HuH-7.5 (cell line): ENCODE data around the gene FAM120B.
"Not testable (repeated sequence)": the region's sequence is repeated elsewhere in the genome, so short reads cannot be mapped to it uniquely, and the experiment has no call there.

Experiments used
- DNase-seq: peaks from one replicate; pipeline ENCODE4 v3.0.0; 2011; ENCODE audit warnings: low spot score

Gene FAM120B

DNA sequence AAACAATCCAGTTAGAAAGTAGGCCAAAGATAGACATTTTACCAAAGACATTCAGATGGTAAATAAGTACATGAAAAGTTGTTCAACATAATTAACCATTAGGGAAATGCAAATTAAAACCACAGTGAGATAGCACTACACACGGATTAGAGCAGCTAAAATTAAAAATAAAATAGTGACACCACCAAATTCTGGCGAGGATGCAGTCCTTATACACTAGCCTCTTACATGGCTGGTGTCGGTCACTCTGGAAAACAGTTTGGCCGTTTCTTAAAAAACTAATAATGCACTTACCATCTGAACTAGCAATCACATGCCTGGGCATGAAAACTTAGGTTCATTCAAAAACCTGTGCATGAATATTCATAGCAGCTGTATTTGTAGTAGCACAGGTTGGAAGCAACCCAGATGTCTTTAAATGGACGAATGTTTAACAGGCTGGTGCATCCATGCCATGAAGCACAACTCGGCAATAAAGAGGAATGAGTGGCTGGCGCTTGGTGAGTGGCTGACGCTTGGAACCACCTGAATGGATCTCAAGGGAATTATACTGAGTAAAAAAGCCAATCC lies 77.0 kb downstream of the FAM120B start:
- no peak for DNase-seq

DNA sequence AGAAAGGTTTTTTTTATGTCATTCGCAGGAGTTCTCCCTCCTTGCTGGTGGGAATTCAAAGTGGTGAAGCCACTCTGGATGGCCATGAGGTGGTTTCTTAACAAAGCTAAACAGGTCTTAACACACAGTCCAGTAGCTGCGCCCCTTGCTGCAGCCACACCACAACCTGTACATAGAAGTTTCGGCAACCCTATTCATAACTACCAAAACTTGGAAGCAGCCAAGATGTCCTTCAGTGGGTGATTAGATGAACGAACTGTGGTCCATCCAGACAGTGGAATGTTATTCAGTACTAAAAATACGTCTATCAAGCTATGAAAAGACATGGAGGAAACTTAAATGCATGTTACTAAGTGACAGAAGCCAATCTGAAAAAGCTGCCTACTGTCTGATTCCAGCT lies 78.9 kb downstream of the FAM120B start:
- no peak for DNase-seq

DNA sequence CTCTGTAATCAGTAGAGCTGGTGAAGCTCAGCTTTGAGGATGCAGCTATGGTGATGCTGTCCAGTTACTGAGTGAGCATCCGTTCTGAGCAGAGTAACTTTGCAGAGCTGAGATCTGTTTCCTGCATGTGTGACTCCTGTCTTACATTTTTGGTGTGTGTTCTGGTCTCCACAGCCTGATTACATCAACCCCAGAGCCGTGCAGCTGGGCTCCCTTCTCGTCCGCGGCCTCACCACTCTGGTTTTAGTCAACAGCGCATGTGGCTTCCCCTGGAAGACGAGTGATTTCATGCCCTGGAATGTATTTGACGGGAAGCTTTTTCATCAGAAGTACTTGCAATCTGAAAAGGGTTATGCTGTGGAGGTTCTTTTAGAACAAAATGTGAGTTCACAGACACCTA lies 81.6 kb downstream of the FAM120B start:
- DNase-seq: no peak

DNA sequence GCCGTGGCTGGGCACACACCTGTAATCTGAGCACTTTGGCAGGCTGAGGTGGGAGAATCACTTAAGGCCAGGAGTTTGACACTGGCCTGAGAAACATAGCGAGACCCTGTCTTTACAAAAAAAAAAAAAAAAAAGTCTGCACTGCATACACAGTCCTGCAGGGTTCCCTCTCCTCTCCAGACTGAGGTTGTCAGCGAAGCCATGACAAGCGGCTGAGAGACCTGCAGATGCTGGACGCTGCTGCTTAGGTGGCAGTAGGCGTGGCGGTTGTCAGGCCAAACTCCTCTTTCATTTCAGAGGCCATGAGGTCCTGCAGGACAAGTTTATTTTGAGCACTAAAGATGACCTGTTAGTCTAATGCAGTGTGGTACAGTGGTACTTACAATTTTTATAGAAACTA lies 86.5 kb downstream of the FAM120B start:
- no peak for DNase-seq

DNA sequence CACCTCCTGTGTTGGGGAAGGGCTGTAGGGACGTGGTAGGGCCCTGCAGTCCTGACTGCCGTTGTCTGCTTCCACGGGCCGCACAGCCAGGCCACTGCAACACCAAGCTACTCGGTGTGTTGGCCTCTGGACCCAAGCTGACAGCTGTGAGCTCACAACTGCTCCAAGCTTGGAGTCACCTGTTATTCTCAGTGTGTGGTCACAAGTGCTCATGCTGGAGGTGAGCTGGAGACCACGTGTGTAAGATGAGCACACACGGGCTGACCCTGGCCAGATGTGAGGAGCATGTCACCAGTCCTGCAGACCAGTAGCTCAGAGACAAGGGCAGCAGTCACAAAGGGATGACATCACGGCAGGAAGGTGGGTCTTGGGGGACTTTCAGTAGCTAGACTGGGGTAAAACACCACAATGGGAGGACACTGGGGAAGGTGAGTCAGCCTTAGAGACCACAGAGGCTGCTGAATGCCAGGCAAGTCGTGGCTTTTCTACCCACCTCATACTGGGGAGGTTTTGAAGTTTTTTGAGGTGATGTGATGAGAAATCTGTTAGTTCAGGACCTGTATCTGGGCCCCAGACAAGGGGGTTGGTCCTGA lies 87.3 kb downstream of the FAM120B start:
- no peak for DNase-seq

DNA sequence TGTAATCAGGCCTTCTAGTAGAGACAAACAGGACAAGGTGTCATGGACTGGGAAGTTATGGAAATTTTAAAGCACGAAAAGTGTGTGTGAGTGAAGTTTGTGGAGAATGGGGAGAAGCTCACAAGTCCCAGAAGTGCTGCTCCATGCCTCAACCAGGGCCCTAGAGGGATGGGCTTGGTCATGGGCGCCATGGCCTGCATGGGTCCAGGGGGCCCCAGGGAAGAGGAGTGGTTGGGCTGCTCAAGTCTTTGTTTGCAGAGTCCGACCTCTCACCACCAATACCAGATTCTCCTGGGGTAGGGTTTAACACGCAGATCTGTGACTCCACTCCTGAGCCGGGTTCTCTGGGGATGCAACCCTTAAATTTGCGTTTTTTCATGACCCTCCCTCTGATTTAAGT lies 88.4 kb downstream of the FAM120B start:
- no peak for DNase-seq

DNA sequence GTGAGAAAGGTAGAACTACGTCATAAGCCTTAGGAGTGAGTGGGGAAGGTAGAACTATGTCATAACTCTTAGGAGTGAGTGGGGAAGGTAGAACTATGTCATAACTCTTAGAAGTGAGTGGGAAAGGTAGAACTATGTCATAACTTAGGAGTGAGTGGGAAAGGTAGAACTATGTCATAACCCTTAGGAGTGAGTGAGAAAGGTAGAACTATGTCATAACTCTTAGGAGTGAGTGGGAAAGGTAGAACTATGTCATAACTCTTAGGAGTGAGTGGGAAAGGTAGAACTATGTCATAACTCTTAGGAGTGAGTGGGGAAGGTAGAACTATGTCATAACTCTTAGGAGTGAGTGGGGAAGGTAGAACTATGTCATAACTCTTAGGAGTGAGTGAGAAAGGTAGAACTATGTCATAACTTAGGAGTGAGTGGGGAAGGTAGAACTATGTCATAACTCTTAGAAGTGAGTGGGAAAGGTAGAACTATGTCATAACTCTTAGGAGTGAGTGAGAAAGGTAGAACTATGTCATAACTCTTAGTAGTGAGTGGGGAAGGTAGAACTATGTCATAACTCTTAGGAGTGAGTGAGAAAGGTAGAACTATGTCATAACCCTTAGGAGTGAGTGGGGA lies 92.3 kb downstream of the FAM120B start:
- DNase-seq: not testable (repeated sequence)

DNA sequence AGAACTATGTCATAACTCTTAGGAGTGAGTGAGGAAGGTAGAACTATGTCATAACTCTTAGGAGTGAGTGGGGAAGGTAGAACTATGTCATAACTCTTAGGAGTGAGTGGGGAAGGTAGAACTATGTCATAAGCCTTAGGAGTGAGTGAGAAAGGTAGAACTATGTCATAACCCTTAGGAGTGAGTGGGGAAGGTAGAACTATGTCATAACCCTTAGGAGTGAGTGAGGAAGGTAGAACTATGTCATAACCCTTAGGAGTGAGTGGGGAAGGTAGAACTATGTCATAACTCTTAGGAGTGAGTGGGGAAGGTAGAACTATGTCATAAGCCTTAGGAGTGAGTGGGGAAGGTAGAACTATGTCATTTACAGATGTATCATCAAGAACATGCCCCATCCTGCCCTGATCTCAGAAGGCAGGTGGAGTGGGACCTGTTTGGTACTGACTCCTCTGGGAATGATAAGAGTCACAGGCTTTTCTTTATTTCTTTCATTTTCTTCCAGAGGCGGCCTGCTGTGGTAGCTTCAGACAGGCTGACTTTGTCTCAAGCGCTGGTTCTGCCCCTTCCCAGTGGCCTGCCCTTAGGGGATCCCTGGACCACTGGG lies 93.5 kb downstream of the FAM120B start:
- not testable (repeated sequence) for DNase-seq

DNA sequence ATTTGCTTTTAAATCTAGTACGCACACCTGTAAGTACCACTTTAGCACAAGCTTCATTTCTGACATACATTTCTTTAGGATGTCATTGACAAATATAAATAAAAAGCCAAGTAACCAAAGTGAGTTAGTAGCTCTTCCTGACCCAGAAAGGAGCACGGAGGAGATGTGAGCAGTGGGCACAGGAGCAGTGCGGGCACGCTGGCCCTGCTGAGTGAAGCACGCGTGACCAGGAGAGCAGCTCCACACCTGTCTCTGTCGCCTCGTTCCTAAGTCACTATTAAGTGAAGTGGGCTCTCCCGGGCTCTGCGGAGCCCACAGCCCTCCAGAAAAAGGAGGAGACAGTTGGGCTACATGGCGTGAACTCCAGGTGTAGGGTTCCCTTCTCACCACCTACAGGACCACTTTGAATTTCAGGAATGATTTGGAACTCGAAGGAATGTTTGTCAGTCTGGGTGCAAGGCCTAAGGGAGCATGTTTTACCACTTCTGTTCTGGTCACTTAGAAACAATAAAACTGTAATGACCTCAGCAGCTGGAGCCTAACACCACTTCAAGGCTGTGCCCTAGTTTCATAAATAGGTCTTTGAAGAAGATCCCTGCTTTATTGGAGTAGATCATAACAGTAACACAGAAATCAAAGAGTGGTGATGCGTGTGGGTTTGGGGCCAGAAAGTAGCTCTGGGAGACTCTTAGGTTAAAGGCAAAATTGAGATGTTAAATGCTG lies 95.9 kb downstream of the FAM120B start:
- no peak for DNase-seq

DNA sequence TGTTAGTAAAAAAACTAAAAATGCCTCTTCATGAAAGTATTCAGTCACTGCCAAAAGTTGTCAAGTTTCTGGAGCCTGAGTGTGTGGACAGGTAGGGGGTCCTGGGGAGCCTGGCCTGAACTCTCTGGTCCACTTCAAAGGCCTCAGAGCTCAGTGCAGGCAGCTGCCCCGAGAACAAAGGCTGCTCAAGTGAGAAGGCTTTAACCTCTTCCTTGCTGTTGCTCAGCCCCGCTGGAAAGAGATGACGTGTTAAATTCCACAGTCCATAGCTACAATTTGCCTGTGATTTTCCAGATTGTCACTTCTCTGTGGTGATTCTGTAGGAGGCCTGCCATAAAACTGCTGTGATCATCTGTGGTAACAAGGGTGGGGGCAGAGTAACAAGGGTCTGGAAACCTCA lies 96.9 kb downstream of the FAM120B start:
- no peak for DNase-seq

DNA sequence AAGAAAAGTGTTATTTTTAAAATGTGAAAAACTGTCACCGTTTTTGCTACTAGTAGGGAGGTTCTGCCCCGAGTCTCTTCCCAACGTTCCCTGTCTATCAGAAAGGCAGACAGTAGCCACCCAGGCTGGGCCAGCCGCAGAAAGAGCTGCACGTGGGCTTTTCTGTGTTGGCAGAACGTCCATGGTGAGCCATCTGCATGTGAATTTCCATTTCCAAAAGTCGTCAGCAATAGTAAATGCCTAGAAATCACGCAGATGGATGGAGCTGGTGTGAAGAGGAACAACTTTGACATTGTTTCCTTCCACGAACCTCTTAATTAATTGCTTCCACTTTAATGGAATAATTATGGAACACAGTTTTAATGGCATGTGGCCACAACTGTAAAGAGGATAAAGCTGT lies 97.5 kb downstream of the FAM120B start:
- DNase-seq: no peak

DNA sequence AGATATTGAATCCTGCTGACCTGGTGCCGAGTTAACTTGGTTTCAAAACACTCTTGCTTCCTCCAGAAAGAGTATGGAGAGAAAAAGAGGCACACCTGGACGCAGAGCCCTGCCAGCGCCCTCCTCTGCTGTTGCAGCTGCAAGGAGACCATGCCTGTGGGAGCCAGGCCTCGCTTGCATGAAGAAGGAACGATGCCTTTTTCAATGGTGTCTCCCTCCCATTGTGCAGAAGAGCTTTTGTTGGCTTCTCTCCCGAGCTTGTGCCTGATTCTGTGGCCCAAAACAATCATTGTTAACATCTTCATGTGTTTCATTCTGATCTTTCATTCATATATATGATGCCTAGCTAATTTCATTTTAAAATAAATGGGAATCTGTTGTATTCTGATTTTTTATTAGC lies 98.1 kb downstream of the FAM120B start:
- no peak for DNase-seq

DNA sequence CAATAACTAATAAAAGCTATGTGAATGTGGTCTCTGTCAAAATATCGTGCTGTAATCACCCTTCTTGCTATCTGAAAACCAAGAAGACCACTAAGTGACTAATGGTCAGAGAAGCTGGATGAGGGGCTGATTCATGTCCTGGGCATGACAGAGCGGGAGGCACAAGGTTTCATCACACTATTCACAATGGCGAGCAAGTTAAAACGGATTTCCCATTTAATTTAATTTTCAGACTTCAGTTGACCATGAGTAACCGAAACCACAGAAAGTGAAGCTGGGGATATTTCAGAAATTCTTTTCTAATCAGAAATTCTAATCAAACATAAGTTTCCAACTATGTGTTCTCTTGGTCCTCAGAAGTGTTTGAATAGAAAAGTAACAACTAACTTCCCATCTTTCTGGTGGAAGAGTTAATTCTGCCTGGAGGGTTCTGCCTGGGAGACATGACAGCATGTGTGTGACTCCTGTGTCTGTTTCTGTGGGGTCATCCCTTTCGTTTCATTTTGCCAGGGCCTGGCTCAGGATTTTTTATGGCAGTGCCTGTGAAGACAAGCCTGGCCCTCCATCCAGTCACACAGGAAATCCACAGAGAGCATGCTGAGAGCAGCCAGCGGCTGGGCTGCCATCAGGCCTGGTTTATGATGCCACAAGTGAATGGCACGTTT lies 98.9 kb downstream of the FAM120B start:
- no peak for DNase-seq

DNA sequence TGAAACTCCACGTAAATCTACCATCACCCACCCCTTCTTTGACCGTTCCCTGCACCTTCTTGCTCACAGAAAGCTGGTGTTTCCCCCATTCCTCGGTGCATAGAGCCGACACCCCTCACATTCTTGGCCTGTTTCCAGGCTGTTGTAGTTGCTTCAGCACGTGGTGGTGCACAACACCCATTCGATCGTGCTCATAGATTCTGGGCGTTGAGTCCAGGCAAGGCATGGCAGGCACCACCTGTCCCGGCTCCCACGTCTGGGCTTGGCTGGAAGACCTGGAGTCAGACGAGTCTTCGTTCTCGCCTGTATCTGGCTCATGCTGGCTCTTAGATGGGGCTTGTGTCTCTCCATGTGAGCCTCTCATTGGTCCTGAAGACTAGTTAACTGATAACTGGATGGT lies 100.6 kb downstream of the FAM120B start:
- no peak for DNase-seq

DNA sequence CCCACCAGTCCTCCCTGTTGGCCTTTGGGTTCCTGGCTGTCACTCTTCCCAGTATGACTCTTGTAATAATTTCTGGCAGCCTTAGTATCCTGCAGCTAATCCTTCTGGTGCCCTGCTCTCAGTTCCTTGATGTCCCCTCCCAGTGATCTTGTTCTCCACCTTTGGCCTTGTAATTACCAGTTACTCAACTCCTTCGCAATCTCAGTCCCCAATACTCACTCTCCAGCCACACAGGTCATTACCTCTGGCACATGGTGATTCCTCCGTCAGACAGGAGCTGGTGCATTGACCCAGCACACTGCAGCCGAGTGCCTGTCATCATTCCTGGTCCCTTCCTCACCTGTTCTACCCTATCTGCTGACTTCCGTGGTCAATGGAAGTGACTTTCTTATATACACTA lies 101.4 kb downstream of the FAM120B start:
- DNase-seq: no peak

DNA sequence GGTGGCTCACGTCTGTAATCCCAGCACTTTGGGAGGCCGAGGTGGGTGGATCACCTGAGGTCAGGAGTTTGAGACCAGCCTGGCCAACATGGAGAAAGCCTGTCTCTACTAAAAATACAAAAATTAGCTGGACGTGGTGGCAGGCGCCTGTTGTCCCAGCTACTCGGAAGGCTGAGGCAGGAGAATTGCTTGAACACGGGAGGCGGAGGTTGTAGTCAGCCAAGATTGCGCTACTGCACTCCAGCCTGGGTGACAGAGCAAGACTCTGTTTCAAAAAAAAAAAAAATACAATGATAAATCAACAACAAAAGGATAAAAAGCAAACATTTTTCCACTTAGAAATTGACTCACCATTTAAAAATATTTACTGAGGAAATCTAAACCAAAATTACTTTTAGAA lies 103.2 kb downstream of the FAM120B start:
- DNase-seq: not testable (repeated sequence)

DNA sequence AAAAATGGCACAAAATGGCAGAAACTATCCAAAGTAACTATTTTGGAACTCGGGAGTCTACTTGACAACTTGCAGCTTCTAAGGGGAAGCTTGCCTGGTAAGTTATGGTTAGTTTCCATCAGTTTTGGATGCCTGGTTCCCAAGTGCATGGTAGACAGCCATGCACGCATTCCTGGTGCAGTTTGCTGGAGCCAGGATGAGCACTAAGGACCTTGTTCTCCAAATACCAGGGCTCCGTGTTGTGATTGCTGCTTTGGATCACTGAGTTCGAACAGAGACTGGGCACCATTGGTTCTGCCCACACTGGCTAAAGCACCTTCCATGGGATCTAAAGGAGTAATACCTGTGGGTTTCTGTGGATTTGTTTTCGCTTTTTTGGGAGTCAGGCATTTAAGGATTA lies 103.7 kb downstream of the FAM120B start:
- no peak for DNase-seq

DNA sequence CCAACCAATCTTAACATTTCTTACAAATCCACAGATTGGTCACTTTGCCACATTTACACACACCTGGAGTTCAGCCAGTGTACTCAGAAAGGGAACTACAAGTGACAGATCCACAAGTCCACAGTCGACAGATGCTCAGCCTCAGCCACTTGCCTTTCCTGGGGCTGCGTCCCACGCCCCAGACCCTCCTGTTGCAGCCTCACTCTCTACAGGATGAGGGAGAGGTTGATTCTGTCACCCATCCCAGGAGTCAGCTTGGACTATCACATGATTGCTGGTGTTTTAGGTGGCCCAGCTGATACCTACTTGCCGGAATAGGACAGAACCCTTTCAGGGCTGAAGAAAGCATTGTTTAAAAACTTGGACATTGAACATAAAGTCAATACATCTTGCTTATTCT lies 108.8 kb downstream of the FAM120B start:
- no peak for DNase-seq

DNA sequence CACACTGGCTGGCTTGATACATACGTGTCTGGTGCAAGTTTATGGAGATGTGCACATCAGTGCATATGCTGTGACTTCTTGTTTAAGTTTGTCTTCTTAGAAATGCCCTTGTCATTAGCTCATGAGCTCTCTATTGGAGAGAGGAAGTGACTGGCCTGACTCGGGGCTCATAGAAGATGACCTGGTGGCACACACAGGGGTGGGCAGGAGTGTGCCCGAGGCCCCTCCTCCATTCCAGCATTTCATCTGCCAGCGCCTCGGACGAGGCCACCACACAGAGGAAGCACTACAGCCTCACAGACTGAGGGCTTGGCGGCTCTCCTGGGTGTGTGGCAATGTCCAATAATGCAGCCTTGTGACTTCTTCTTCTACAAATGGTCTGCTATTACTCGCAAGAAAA lies 109.7 kb downstream of the FAM120B start:
- no peak for DNase-seq

DNA sequence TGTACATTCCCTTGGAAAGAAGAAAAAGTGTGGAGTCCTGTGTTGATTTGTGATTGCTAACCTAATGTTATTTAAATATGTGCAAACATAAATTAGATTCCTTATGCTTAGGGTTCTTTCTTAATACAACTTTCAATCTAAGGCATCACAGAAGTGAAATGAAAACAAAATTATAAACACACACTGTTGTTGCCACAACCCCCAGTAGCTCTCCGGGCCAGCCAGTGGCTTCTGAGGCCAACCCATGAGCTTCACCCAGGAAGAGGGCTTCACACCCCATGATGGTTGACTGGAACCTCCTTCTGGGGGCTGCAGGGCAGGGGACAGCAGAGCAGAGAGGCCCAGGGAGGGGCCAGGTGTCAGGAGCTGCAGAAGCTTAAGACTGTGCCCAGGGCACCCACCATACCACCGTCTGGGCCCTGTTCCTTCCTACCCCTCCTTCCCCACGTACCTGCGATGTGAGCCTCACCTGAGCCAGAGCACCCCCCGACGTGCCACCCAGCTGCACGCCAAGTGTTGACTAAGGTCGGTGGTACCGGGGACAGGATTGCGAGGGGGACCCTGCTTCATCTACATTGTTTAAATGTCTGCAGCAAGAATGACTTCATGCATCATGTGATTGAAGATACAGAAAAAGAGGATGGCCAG lies 110.5 kb downstream of the FAM120B start:
- no peak for DNase-seq

DNA sequence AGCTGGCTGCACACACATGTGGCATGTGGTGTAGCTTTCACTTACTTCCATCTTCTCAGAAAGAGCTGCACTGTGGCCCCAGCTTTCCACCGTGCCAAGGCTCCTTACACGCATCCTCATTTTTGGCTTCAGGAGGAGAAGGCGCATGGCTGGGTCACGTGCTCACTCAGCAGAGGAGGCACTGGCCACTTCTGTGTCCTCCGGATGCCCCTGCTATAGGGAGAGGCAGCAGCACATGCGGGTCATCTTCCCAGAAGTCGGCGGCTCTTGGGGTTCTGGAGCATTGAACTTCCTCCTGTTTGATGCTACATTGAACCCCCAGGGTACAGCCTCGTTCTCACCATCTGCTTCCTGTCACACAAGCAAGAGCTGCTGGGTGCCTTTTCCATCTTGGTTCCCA lies 111.3 kb downstream of the FAM120B start:
- DNase-seq: no peak

DNA sequence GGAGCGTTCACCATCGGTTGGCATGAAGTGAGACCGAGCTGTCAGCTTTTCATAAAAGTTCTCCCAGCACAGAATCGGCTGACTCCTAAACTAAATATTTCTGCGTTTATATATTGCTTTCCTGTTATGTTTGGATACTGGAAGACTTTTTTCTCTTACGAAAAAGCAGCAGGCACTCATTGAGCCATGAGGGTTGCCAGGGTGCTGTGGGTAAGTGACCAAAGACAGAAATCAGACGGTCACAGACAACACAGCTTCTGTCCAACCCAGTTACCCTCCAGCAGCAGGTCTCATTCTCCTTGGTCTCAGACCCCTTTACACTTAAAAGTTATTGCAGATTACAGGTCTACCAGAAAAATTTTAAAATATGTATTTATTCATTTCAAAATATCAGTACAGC lies 113.7 kb downstream of the FAM120B start:
- no peak for DNase-seq
